ENCODE measurements around the gene CAMSAP3.

Gene CAMSAP3

DNA sequence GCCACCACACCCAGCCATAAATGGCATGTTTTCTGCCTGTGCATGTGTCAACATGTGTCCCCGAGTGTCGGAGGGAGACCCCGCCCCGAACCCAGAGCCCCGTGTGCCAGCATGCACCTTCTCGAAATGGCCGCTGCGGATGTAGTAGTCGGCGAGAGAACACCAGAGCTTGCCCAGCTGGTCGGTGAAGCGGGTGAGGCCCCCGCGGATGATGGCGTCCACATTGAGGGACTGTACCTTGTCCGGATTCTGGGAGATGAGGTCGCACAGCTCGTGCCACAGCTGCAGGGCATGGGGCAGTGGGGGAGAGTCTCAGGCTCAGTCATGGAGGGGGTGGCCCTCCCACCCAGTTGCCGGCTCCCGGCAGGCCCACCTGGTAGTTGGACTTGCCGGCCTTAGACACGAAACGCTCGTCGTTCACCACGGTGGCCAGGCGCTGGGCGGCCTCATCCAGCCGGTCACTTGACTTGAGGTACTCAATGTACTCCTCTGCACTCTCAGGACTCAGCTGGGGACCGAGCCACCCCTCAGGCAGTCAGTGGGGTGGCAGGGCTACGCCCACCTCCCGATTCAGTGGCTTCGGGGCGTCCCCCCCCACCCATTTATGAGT, 30.2 kb downstream of the CAMSAP3 start:
- DNase-seq (ENCODE audit: low read depth), result no peak
- H3K4me3 ChIP-seq (ENCODE audit: low read depth, low read length), result no peak overlapping the region
- no peak for TF ChIP-seq CTCF (IDR thresholded peaks at IDR 0.05; ENCODE audit: control insufficient read depth, extremely low read depth, insufficient read depth)

- DNase-seq (ENCODE audit: low read depth), result no peak
- TF ChIP-seq CTCF (IDR thresholded peaks at IDR 0.05; ENCODE audit: control insufficient read depth, extremely low read depth, insufficient read depth), result no peak
Observed at GRCh38 chr19:7627166-7627565, 31.5 kb downstream of the CAMSAP3 start.

GRCh38 chr19:7628589-7629311, 33.1 kb downstream of the CAMSAP3 start:
- H3K4me3 ChIP-seq (ENCODE audit: low read depth, low read length), result peak overlapping the region; percentile 100
- TF ChIP-seq CTCF (IDR thresholded peaks at IDR 0.05; ENCODE audit: control insufficient read depth, extremely low read depth, insufficient read depth), result no peak
- DNase-seq (ENCODE audit: low read depth), result no peak

More at GRCh38 chr19:7627166-7627565, 31.5 kb downstream of the CAMSAP3 start:
- H3K4me3 ChIP-seq (ENCODE audit: low read depth, low read length), result no peak overlapping the region

DNA sequence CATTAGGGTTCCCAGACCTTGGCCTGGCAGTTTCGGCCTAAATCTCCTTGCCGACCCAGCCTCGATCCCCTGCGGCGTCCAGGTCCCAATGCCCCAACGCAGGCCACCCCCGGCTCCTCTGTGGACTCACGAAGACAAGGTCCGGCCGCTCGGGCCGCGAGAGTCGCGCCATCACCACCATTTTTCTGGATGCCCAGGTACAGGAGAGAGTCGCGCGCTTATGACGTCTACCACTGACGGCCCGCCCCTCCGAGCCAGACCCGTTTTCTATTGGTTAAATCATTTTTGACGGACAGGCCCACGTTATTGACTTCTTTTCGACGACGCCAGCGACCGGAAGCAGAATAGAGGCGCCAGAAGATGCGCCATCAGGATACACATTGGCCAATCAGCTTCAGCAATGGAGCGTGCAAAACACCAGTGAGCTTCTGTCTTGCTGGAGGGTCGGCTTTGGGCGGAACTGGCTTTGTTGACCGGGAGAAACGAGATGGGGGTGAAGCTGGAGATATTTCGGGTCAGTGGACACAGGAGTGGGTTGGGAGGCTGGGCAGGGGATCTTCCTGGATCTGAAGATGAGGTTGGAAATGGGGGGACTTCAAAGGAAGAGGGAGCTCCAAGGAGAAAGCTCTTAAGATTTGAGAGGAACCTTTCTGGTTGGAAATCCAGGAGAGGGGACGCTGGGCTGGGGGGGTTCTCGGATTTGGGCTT, 33.8 kb downstream of the CAMSAP3 start, which contains the start of the genes PET100 and XAB2:
Gene PET100 (plus strand): TSS at position 447 of the 708 bp plus-strand sequence. CDS start 41 bp downstream, at position 488.
Gene XAB2 (minus strand): TSS at position 199 of the 708 bp plus-strand sequence. CDS start 18 bp downstream, at position 181.
- TF ChIP-seq CTCF (IDR thresholded peaks at IDR 0.05; ENCODE audit: control insufficient read depth, extremely low read depth, insufficient read depth), result no peak
- H3K4me3 ChIP-seq (ENCODE audit: low read depth, low read length), result peak within 1 kb of the TSS; percentile 100
- peak; percentile 98 for DNase-seq (ENCODE audit: low read depth)

GRCh38 chr19:7631577-7631976, 35.9 kb downstream of the CAMSAP3 start:
- no peak for TF ChIP-seq CTCF (IDR thresholded peaks at IDR 0.05; ENCODE audit: control insufficient read depth, extremely low read depth, insufficient read depth)
- no peak for DNase-seq (ENCODE audit: low read depth)

GRCh38 chr19:7632340-7633203, 36.9 kb downstream of the CAMSAP3 start:
- TF ChIP-seq CTCF (IDR thresholded peaks at IDR 0.05; ENCODE audit: control insufficient read depth, extremely low read depth, insufficient read depth), result no peak
- DNase-seq (ENCODE audit: low read depth), result no peak
- no peak overlapping the region for H3K4me3 ChIP-seq (ENCODE audit: low read depth, low read length)

More at GRCh38 chr19:7631577-7631976, 35.9 kb downstream of the CAMSAP3 start:
- no peak overlapping the region for H3K4me3 ChIP-seq (ENCODE audit: low read depth, low read length)

Measured in LNCaP clone FGC (cell line).